ELR (cell line): Measurements from ENCODE around the gene NR1H3.

Experiments
- DNase-seq: peaks from one replicate; pipeline ENCODE4 v3.0.0-alpha.2; 2015; ENCODE audit warnings: low read depth

The NR1H3 gene

GRCh38 chr11:47269829-47270305, 12.1 kb downstream of the NR1H3 start, which contains the start of gene MADD:
TSS of gene MADD (plus strand) at chr11:47270133.
- peak; percentile 87 for DNase-seq

- DNase-seq = peak; percentile 59
Measured at GRCh38 chr11:47270331-47271271, 12.8 kb downstream of the NR1H3 start.

DNA sequence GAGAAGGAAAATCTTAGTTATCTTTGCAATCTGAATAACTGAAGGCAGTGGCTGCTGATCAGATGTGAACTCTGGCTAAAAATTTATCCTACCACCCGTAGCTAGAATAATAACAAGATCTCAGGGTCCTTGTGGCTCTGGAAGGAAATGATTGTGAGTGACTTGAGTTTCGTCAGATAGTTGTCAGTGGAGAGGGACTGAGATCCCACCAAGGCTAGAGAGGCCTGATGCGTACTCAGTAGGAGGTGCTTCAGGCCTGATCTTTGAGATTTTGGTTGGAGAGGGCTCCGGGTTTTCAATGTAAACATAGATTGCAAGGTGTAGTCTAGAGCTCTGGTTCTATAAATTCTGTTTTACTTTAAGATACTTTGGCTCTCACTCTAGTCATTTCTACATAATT, 13.5 kb downstream of the NR1H3 start:
- DNase-seq = no peak

DNA sequence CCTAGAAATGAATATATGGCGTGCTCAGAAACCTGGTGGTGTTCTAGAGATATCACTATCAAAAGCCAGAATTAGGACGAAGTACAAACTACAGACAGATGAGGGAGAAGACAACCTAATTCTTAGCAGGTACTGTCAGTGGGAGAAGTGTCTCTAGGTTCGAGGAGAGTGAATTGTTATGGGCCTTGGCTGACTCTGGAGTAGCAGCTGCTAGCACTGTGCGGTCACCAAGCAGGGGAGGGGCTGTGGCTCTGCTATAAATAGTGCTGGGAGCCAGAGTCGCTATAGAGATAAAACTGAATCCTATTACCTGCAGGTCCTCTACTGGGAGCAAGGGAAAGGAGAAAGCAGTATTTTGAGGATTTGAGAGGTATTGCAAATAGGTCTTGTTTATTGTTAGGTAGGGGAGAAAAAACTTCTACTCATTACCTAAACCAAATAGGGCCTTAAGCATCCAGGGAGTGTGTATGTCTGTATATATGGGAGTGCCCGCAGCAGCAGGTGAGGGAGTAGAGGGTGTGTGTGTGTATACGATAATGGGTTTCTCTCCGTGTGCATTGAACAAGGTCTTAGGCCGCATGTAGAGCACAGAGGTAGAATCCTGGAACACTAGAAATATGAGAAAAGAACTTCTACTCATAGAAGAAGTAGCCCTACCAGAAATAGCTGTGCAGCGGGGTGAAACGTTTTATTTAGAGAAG, 14.3 kb downstream of the NR1H3 start:
- no peak for DNase-seq

DNA sequence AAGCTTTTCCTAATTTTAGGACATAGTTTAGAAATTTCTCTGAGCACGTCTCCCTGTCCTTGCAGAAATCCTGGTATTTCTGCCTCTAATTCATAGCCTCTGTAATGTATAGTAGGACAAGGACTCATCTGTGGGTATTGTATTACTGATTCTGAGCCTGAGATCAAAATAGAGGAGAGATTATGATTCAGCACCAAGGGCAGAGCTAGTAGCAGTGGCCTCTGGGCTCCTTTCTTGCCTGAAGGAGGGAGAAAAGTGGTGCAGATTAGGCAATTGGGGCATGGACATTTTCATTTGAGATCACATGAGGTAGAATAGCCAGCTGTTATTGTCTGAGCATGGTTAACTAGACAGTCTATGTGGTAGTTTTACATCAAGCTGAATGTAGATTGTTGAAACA, 14.9 kb downstream of the NR1H3 start:
- no peak for DNase-seq

- no peak for DNase-seq
Measured at GRCh38 chr11:47274495-47275235, 16.9 kb downstream of the NR1H3 start.

- no peak for DNase-seq
Measured at GRCh38 chr11:47276923-47277322, 19.1 kb downstream of the NR1H3 start.

DNA sequence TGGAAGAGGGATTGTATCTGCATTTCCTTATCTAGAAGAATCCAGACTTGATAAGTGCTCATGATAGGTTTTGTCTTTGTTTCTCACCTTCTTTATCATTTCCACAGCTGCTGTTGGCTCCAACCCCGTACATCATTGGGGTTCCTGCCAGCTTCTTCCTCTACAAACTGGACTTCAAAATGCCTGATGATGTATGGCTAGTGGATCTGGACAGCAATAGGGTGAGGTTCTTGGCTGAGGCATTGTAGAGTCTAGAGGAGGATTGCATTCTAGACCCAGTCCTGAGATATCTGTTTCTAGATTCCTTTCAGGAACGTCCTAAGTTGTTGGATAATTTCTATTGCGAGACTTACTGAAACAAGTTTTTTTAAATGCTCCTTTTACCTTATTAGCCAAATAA, 20.3 kb downstream of the NR1H3 start:
- DNase-seq = no peak

DNA sequence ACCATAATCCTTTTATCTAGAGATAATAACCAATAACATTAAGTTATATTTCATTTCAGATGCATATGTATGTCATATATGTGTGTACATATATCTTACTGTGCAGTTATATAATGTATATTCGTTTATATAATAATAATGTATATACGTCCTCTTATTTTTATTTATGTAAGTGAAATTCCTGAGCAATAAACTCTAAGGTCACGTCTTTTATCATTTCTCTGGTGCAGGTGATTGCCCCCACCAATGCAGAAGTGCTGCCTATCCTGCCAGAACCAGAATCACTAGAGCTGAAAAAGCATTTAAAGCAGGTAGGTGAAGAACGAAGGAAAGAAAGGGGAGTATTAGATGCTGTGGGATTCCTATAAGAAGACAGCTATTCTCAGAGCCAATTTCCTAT, 21.0 kb downstream of the NR1H3 start:
- no peak for DNase-seq

- no peak for DNase-seq
Measured at GRCh38 chr11:47280099-47280498, 22.3 kb downstream of the NR1H3 start.

GRCh38 chr11:47280860-47281259, 23.1 kb downstream of the NR1H3 start:
- no peak for DNase-seq

GRCh38 chr11:47282462-47282861, 24.7 kb downstream of the NR1H3 start:
- no peak for DNase-seq

DNA sequence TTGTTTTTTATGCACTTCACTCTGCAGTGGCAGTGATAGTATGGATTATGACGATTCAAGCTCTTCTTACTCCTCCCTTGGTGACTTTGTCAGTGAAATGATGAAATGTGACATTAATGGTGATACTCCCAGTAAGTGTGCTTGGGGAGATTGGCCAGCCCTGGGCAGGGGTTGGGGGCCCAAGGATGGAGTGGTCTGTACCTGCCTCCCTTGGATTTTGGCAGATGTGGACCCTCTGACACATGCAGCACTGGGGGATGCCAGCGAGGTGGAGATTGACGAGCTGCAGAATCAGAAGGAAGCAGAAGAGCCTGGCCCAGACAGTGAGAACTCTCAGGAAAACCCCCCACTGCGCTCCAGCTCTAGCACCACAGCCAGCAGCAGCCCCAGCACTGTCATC, 26.4 kb downstream of the NR1H3 start:
- no peak for DNase-seq

- no peak for DNase-seq
Measured at GRCh38 chr11:47285969-47286770, 28.4 kb downstream of the NR1H3 start.

GRCh38 chr11:47288066-47288465, 30.3 kb downstream of the NR1H3 start:
- DNase-seq = no peak

- DNase-seq = no peak
Measured at GRCh38 chr11:47289856-47290255, 32.1 kb downstream of the NR1H3 start.

GRCh38 chr11:47295385-47295784, 37.6 kb downstream of the NR1H3 start:
- DNase-seq = no peak

DNA sequence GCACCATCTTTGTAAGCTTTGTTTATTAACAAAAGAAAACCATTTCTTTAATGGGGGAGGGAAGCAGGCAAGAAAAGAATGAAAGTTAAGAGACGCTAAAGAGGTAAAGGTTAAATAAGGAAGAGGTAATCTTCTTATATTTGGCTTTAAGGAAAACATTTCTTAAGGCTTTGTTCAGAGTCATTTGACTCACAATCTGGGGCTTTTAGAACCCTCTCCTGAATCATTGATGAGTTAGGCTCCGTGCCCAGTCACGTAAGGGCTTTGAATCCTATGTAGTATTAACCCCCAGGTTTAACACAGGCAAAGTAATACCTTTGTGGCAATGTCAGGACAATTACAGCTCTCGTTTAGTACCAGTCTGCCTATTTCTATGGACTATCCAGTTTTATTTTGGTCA, 38.2 kb downstream of the NR1H3 start:
- no peak for DNase-seq

DNA sequence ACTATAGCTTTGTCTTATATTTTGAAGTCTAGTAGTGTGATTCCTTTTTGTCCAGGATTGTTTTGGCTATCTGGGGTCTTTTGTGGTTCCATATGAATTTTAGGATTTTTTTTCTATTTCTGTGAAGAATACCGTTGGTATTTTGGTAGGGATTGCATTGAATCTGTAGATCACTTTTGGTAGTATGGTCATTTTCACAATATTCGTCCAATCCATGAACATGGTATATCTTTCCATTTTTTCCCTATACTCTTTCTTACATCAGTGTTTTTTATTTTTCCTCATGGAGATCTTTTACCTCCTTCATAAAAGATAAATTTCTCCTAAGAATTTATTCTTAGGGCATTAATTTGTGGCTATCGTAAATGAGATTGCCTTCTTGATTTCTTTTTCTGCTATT, 41.3 kb downstream of the NR1H3 start:
- no peak for DNase-seq

DNA sequence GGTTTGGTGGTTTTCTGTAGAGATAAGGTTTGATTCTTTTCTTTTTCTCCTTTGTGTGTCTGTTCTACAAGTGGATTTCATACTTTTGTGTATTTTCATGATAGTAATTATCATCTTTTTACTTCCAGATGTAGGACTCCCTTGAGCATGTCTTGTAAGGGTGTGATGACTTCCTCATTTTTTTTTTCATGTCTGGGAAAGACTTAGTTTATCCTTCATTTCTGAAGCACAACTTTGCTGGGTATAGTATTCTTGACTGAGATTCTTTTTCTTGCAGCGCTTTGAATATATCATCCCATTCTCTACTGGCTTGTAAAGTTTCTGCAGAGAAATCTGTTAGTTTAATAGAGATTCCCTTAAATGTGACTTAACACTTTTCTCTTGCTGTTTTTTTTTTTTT, 45.1 kb downstream of the NR1H3 start:
- no peak for DNase-seq

GRCh38 chr11:47305734-47306483, 48.1 kb downstream of the NR1H3 start:
- no peak for DNase-seq
